ENCODE measurements around the gene ALDH1A1.

ALDH1A1 gene

GRCh38 chr9:72936679-72937078 lies 16.2 kb downstream of the ALDH1A1 start:
- TF ChIP-seq, protein P1, sequence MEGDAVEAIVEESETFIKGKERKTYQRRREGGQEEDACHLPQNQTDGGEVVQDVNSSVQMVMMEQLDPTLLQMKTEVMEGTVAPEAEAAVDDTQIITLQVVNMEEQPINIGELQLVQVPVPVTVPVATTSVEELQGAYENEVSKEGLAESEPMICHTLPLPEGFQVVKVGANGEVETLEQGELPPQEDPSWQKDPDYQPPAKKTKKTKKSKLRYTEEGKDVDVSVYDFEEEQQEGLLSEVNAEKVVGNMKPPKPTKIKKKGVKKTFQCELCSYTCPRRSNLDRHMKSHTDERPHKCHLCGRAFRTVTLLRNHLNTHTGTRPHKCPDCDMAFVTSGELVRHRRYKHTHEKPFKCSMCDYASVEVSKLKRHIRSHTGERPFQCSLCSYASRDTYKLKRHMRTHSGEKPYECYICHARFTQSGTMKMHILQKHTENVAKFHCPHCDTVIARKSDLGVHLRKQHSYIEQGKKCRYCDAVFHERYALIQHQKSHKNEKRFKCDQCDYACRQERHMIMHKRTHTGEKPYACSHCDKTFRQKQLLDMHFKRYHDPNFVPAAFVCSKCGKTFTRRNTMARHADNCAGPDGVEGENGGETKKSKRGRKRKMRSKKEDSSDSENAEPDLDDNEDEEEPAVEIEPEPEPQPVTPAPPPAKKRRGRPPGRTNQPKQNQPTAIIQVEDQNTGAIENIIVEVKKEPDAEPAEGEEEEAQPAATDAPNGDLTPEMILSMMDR (conservative IDR thresholded peaks at IDR 0.05; ENCODE audit: control insufficient read depth, insufficient read depth, low read depth, low read length): no peak
- no peak overlapping the region for H3K4me3 ChIP-seq (ENCODE audit: control insufficient read depth, low read depth, low read length)
- no peak for DNase-seq (ENCODE audit: low read depth)

GRCh38 chr9:72936266-72936665 lies 16.6 kb downstream of the ALDH1A1 start:
- no peak for DNase-seq (ENCODE audit: low read depth)
- H3K4me3 ChIP-seq (ENCODE audit: control insufficient read depth, low read depth, low read length): no peak overlapping the region
- TF ChIP-seq, protein P1 (conservative IDR thresholded peaks at IDR 0.05; ENCODE audit: control insufficient read depth, insufficient read depth, low read depth, low read length): no peak

GRCh38 chr9:72935595-72935994 lies 17.3 kb downstream of the ALDH1A1 start:
- TF ChIP-seq, protein P1 (conservative IDR thresholded peaks at IDR 0.05; ENCODE audit: control insufficient read depth, insufficient read depth, low read depth, low read length): no peak
- no peak for DNase-seq (ENCODE audit: low read depth)
- H3K4me3 ChIP-seq (ENCODE audit: control insufficient read depth, low read depth, low read length): no peak overlapping the region

DNA sequence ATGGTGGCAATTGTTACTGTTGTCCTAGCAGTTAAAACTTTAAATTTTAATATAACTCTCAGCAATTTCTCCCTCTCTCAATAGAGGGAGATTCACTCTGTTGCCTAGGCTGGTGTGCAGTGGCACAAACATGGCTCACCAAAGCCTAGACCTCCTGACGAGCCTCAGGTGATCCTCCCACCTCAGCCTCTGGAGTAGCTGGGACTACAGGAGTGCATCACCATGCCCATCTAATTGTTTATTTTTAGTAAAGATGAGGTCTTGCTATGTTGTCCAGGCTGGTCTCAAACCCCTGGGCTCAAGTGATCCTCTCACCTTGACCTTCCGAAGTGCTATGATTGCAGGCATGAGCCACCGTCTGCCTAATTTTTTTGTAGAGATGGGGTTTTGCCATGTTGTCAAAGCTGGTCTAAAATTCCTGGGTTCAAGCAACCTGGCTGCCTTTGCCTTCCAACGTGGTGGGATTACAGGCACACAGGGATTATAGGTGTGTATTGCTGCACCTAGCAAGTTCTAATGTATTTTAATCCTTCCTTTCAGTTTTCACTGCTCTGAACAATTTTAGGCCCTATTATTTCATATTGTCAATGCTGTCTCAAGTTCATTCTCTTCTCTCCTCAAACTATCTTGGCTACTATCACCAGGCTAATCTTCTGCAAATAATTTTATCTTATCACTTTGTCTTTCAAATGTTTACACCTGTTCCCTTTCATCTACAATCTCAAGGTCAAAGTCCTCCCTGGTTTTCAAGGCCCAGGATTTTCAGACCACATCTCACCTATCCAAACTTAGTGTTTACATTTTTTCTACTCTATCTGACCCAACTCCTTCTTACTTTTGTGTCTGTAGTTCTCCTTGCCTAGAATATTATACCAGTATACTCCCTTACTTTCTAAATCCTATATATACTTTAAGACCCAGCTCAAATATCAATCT lies 18.9 kb downstream of the ALDH1A1 start:
- H3K4me3 ChIP-seq (ENCODE audit: control insufficient read depth, low read depth, low read length): no peak overlapping the region
- TF ChIP-seq, protein P1 (conservative IDR thresholded peaks at IDR 0.05; ENCODE audit: control insufficient read depth, insufficient read depth, low read depth, low read length): no peak
- DNase-seq (ENCODE audit: low read depth): no peak

- no peak for DNase-seq (ENCODE audit: low read depth)
- H3K4me3 ChIP-seq (ENCODE audit: control insufficient read depth, low read depth, low read length): no peak overlapping the region
- TF ChIP-seq, protein P1 (conservative IDR thresholded peaks at IDR 0.05; ENCODE audit: control insufficient read depth, insufficient read depth, low read depth, low read length): no peak
Observed at GRCh38 chr9:72932619-72933018, 20.2 kb downstream of the ALDH1A1 start.

DNA sequence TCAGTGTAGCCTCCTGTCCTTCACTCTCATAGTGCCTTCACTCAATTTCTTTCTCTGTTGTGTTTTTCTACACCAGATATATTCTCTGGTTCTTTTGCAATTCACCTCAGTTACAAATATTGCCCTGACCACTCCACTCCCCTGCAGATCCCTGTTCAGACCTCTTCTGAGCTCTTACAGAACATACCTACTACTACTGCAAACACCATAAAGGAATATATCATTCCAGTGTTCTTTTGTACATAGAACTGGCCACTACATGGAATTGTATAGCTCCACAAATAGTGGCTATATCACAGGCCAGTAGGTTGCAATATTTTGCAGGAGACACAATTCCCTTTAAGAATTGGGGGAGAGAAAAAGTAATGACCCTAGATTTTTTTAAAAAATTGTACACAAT lies 21.0 kb downstream of the ALDH1A1 start:
- TF ChIP-seq, protein P1 (conservative IDR thresholded peaks at IDR 0.05; ENCODE audit: control insufficient read depth, insufficient read depth, low read depth, low read length): no peak
- DNase-seq (ENCODE audit: low read depth): no peak
- H3K4me3 ChIP-seq (ENCODE audit: control insufficient read depth, low read depth, low read length): no peak overlapping the region
